Activated CD4-positive, alpha-beta T cell treated with anti-CD3 and anti-CD28 coated beads for 36 hours (primary cell): ENCODE measurements around the gene SCYGR8. TPM values are rescaled to one million over a fixed set of nuclear protein-coding genes. Genes with fewer than 3 reads are reported as not detected.
"Not testable (repeated sequence)": the region's sequence is repeated elsewhere in the genome, so short reads cannot be mapped to it uniquely, and the experiment has no call there.

Source experiments
- ATAC-seq: fragments of 200-7000 bp; cut with Tn5 transposase; one replicate; pipeline ENCODE4 v1.10.0; 2021; ENCODE audit warnings: mild to moderate bottlenecking, moderate library complexity
- CTCF ChIA-PET: fragments of 350-600 bp; sonication (Branson Sonifier 250); formaldehyde crosslinking; loops from one replicate; lab custom pipeline; 2021; ENCODE audit warnings: antibody characterized with exemption; lab: Charles Lee
- POLR2A ChIA-PET: fragments of 350-600 bp; sonication (Branson Sonifier 250); formaldehyde crosslinking; loops from one replicate; lab custom pipeline; 2021; ENCODE audit warnings: antibody characterized with exemption, inconsistent platforms; lab: Charles Lee
- DNase-seq: peaks from one replicate; pipeline ENCODE4 v3.0.0-alpha.2; 2020
- H3K27ac Mint-ChIP-seq: one replicate; pipeline ENCODE4 v1.8.0; 2021; ENCODE audit warnings: mixed read lengths
- H3K27me3 Mint-ChIP-seq: one replicate; pipeline ENCODE4 v1.8.0; 2021; ENCODE audit warnings: mixed read lengths
- H3K36me3 Mint-ChIP-seq: one replicate; pipeline ENCODE4 v1.8.0; 2021; ENCODE audit warnings: low read depth, mixed read lengths
- H3K4me1 Mint-ChIP-seq: one replicate; pipeline ENCODE4 v1.8.0; 2021; ENCODE audit warnings: mixed read lengths
- H3K4me3 Mint-ChIP-seq: one replicate; pipeline ENCODE4 v1.8.0; 2021; ENCODE audit warnings: mild to moderate bottlenecking, moderate library complexity, mixed read lengths
- H3K9me3 Mint-ChIP-seq: one replicate; pipeline ENCODE4 v1.8.0; 2021; ENCODE audit warnings: low read depth, mixed read lengths
- intact Hi-C, 2 experiments: fragments of 100-400 bp; cut with DNase I in 1 of 2; cut with micrococcal nuclease in 1 of 2; formaldehyde crosslinking; loops; one replicate each; pipeline versions ENCODE4 v1.14.2 to v1.15.1; 2022 to 2024; cut with DNase I, micrococcal nuclease
- total RNA-seq, 2 experiments: library from RNA; stranded (reverse); gene quantifications; one replicate each; pipeline ENCODE4 v1.2.3, GENCODE V29; 2021

SCYGR8 gene
- total RNA-seq, 2 experiments from 2014 or later: not detected

GRCh38 chr2:227719641-227720040 lies 26.1 kb upstream of the SCYGR8 start:
- no peak for ATAC-seq
- H3K36me3 Mint-ChIP-seq: no peaks in the 10 kb centered on the region
- CTCF ChIA-PET: no interaction called here
- H3K27me3 Mint-ChIP-seq: peaks cover 8% of the 10 kb centered on the region
- peaks cover 4% of the 10 kb centered on the region for H3K4me1 Mint-ChIP-seq
- POLR2A ChIA-PET: no interaction called here
- H3K4me3 Mint-ChIP-seq: no peak overlapping the region
- no peaks in the 10 kb centered on the region for H3K9me3 Mint-ChIP-seq
- intact Hi-C loops: no loop called here
- DNase-seq: no peak
- no peak overlapping the region for H3K27ac Mint-ChIP-seq

GRCh38 chr2:227720680-227721079 lies 25.0 kb upstream of the SCYGR8 start:
- no peak overlapping the region for H3K4me3 Mint-ChIP-seq
- intact Hi-C loops: no loop called here

GRCh38 chr2:227722821-227723220 lies 22.9 kb upstream of the SCYGR8 start:
- ATAC-seq, H3K36me3 Mint-ChIP-seq, H3K27me3 Mint-ChIP-seq, H3K27ac Mint-ChIP-seq, intact Hi-C loops, DNase-seq, H3K4me3 Mint-ChIP-seq, H3K9me3 Mint-ChIP-seq, H3K4me1 Mint-ChIP-seq, POLR2A ChIA-PET: not testable (repeated sequence)
- CTCF ChIA-PET: interaction anchor here (0.5 kb wide), 1 partner anchor 17 kb away, joined by 3 read pairs; no protein-coding TSS in a partner anchor

More at GRCh38 chr2:227720680-227721079, 25.0 kb upstream of the SCYGR8 start:
- ChIA-PET CTCF (interaction anchor here (0.7 kb wide), 1 partner anchor 11 kb away, joined by 5 read pairs; no protein-coding TSS in a partner anchor), POLR2A (no interaction called here)
- no peak for DNase-seq
- Mint-ChIP-seq H3K27me3 (peaks cover 8% of the 10 kb centered on the region), H3K9me3 (no peaks in the 10 kb centered on the region), H3K27ac (no peak overlapping the region), H3K36me3 (no peaks in the 10 kb centered on the region), H3K4me1 (peaks cover 4% of the 10 kb centered on the region)
- ATAC-seq: no peak

- H3K4me1 Mint-ChIP-seq: no peaks in the 10 kb centered on the region
Measured at GRCh38 chr2:227724394-227725039, 21.2 kb upstream of the SCYGR8 start, which contains the start of gene SCYGR6. TSS of gene SCYGR6 (minus strand) at chr2:227724757. CDS start at chr2:227724757, 0 bp downstream.

GRCh38 chr2:227728035-227728434 lies 17.7 kb upstream of the SCYGR8 start, which contains the start of gene SCYGR7:
TSS of gene SCYGR7 (plus strand) at chr2:227728335. CDS start at chr2:227728335, 0 bp downstream.
- Mint-ChIP-seq H3K36me3 (no peaks in the 10 kb centered on the region), H3K4me3 (no peak within 1 kb of the TSS), H3K9me3 (no peaks in the 10 kb centered on the region), H3K27me3 (peaks cover 12% of the 10 kb centered on the region), H3K4me1 (no peaks in the 10 kb centered on the region), H3K27ac (no peak within 1 kb of the TSS)
- ChIA-PET CTCF (no interaction called here), POLR2A (no interaction called here)
- ATAC-seq (no peak), DNase-seq (no peak)
- intact Hi-C loops: no loop called here

More at GRCh38 chr2:227724394-227725039, 21.2 kb upstream of the SCYGR8 start, which contains the start of gene SCYGR6:
- no peak within 1 kb of the TSS for H3K4me3 Mint-ChIP-seq
- ATAC-seq (no peak), DNase-seq (no peak)
- H3K9me3 Mint-ChIP-seq: no peaks in the 10 kb centered on the region
- no peaks in the 10 kb centered on the region for H3K36me3 Mint-ChIP-seq
- no peak within 1 kb of the TSS for H3K27ac Mint-ChIP-seq
- H3K27me3 Mint-ChIP-seq: peaks cover 6% of the 10 kb centered on the region
- intact Hi-C loops: no loop called here
- POLR2A ChIA-PET: no interaction called here
- CTCF ChIA-PET: interaction anchor here (1.6 kb wide), 1 partner anchor 8 kb away, joined by 5 read pairs; no protein-coding TSS in a partner anchor

- ATAC-seq (no peak), DNase-seq (no peak)
- Mint-ChIP-seq H3K36me3 (no peaks in the 10 kb centered on the region), H3K27me3 (peaks cover 4% of the 10 kb centered on the region), H3K4me1 (no peaks in the 10 kb centered on the region), H3K27ac (no peak overlapping the region), H3K4me3 (no peak overlapping the region), H3K9me3 (no peaks in the 10 kb centered on the region)
- CTCF ChIA-PET: interaction anchor here (0.9 to 1.4 kb wide), 2 partner anchors 32 to 122 kb away, joined by 3 read pairs; no protein-coding TSS in a partner anchor
- intact Hi-C loops: no loop called here
- POLR2A ChIA-PET: no interaction called here
Measured at GRCh38 chr2:227739351-227739750, 6.3 kb upstream of the SCYGR8 start.

- CTCF ChIA-PET: interaction anchor here (0.6 to 1.1 kb wide), 3 partner anchors 34 to 1897 kb away, joined by 3 read pairs; partner anchors contain the start of gene CCL20
- H3K27ac Mint-ChIP-seq, H3K36me3 Mint-ChIP-seq, intact Hi-C loops, POLR2A ChIA-PET, H3K4me1 Mint-ChIP-seq, H3K4me3 Mint-ChIP-seq, ATAC-seq, H3K27me3 Mint-ChIP-seq, H3K9me3 Mint-ChIP-seq: not testable (repeated sequence)
- DNase-seq: peak; percentile 41
Measured at GRCh38 chr2:227740705-227741104, 5.0 kb upstream of the SCYGR8 start.

GRCh38 chr2:227748079-227748478 lies 2.4 kb downstream of the SCYGR8 start:
- Mint-ChIP-seq H3K4me1 (no peaks in the 10 kb centered on the region), H3K9me3 (no peaks in the 10 kb centered on the region), H3K27ac (no peak overlapping the region), H3K36me3 (no peaks in the 10 kb centered on the region), H3K4me3 (no peak overlapping the region), H3K27me3 (peaks cover 5% of the 10 kb centered on the region)
- intact Hi-C loops: no loop called here
- POLR2A ChIA-PET: no interaction called here
- ATAC-seq: no peak
- peak; percentile 37 for DNase-seq
- CTCF ChIA-PET: interaction anchor here (0.7 kb wide), 1 partner anchor 57 kb away, joined by 6 read pairs; no protein-coding TSS in a partner anchor

GRCh38 chr2:227756261-227756660 lies 10.6 kb downstream of the SCYGR8 start:
- ATAC-seq, H3K4me3 Mint-ChIP-seq, intact Hi-C loops, H3K36me3 Mint-ChIP-seq, H3K4me1 Mint-ChIP-seq, H3K27ac Mint-ChIP-seq, DNase-seq, H3K9me3 Mint-ChIP-seq, H3K27me3 Mint-ChIP-seq, POLR2A ChIA-PET: not testable (repeated sequence)
- CTCF ChIA-PET: interaction anchor here (0.7 to 0.9 kb wide), 3 partner anchors 10 to 804 kb away, joined by 3 to 5 read pairs (median 4); no protein-coding TSS in a partner anchor

- no peaks in the 10 kb centered on the region for H3K36me3 Mint-ChIP-seq
- intact Hi-C loops: no loop called here
Measured at GRCh38 chr2:227759411-227760118, 13.9 kb downstream of the SCYGR8 start.

GRCh38 chr2:227761740-227762476 lies 16.2 kb downstream of the SCYGR8 start:
- intact Hi-C loops: no loop called here
- Mint-ChIP-seq H3K36me3 (no peaks in the 10 kb centered on the region), H3K4me1 (no peaks in the 10 kb centered on the region), H3K27ac (no peak overlapping the region), H3K9me3 (no peaks in the 10 kb centered on the region), H3K4me3 (no peak overlapping the region), H3K27me3 (no peaks in the 10 kb centered on the region)
- no peak for DNase-seq
- ChIA-PET CTCF (interaction anchor here (3.2 kb wide), 1 partner anchor 103 kb away, joined by 11 read pairs; no protein-coding TSS in a partner anchor), POLR2A (no interaction called here)
- no peak for ATAC-seq

More at GRCh38 chr2:227759411-227760118, 13.9 kb downstream of the SCYGR8 start:
- POLR2A ChIA-PET: no interaction called here
- DNase-seq (no peak), ATAC-seq (no peak)
- Mint-ChIP-seq H3K27ac (no peak overlapping the region), H3K4me3 (no peak overlapping the region), H3K27me3 (no peaks in the 10 kb centered on the region), H3K4me1 (no peaks in the 10 kb centered on the region), H3K9me3 (no peaks in the 10 kb centered on the region)
- CTCF ChIA-PET: no interaction called here
